SK-N-SH treated with all-trans-retinoic acid at 6 μM for 48 hours (cell line): ENCODE results near the gene AKNA.
"Not testable (repeated sequence)": the region's sequence is repeated elsewhere in the genome, so short reads cannot be mapped to it uniquely, and the experiment has no call there.

Source experiments
- ATAC-seq: fragments of 200-7000 bp; cut with Tn5 transposase; 3 replicates; pipeline ENCODE4 v1.9.1; 2020; ENCODE audit warnings: mild to moderate bottlenecking, moderate library complexity
- ARNTL ChIP-seq: fragments of 450-650 bp; formaldehyde crosslinking; IDR thresholded peaks from 2 replicates; pipeline ENCODE4 v1.5.0; 2020; ENCODE audit warnings: low read depth, mild to moderate bottlenecking, moderate library complexity, borderline replicate concordance
- BACH2 ChIP-seq: fragments of 250-450 bp; sonication (Bioruptor Pico); IDR thresholded peaks from 2 replicates; pipeline ENCODE4 v1.9.0; 2021; ENCODE audit warnings: mild to moderate bottlenecking, borderline replicate concordance
- CREB5 ChIP-seq: fragments of 250-450 bp; sonication (Bioruptor Pico); IDR thresholded peaks from 2 replicates; pipeline ENCODE4 v1.5.1; 2020; ENCODE audit warnings: low read depth, mild to moderate bottlenecking, moderate library complexity
- CSRNP3 ChIP-seq: fragments of 250-450 bp; sonication (Bioruptor Pico); IDR thresholded peaks from 2 replicates; pipeline ENCODE4 v1.5.1; 2021; ENCODE audit warnings: mild to moderate bottlenecking, moderate library complexity
- ESRRG ChIP-seq: fragments of 250-450 bp; sonication (Bioruptor Pico); IDR thresholded peaks from 2 replicates; pipeline ENCODE4 v1.6.1; 2021; ENCODE audit warnings: mild to moderate bottlenecking
- GLIS3 ChIP-seq: fragments of 250-450 bp; sonication (Bioruptor Pico); IDR thresholded peaks from 2 replicates; pipeline ENCODE4 v1.5.0; 2020; ENCODE audit warnings: mild to moderate bottlenecking, moderate library complexity
- ISL1 ChIP-seq: fragments of 250-450 bp; sonication (Bioruptor Pico); IDR thresholded peaks from 2 replicates; pipeline ENCODE4 v2.1.2; 2022; ENCODE audit warnings: mild to moderate bottlenecking, moderate library complexity
- OSR1 ChIP-seq: fragments of 250-450 bp; sonication (Bioruptor Pico); IDR thresholded peaks from 2 replicates; pipeline ENCODE4 v1.8.0; 2022; ENCODE audit warnings: moderate library complexity, mild to moderate bottlenecking, inconsistent platforms
- PATZ1 ChIP-seq: fragments of 250-450 bp; sonication (Bioruptor Pico); IDR thresholded peaks from 2 replicates; pipeline ENCODE4 v1.8.0; 2020; ENCODE audit warnings: mild to moderate bottlenecking, moderate library complexity, borderline replicate concordance
- RARB ChIP-seq: fragments of 250-450 bp; sonication (Bioruptor Pico); IDR thresholded peaks from 2 replicates; pipeline ENCODE4 v1.8.0; 2021; ENCODE audit warnings: mild to moderate bottlenecking, moderate library complexity
- SNAI2 ChIP-seq: fragments of 250-450 bp; sonication (Bioruptor Pico); IDR thresholded peaks from 2 replicates; pipeline ENCODE4 v1.5.0; 2020; ENCODE audit warnings: mild to moderate bottlenecking, moderate library complexity
- TOX ChIP-seq: fragments of 250-450 bp; sonication (Bioruptor Pico); IDR thresholded peaks from 2 replicates; pipeline ENCODE4 v1.8.0; 2021; ENCODE audit warnings: mild to moderate bottlenecking, moderate library complexity, borderline replicate concordance
- TSHZ2 ChIP-seq: fragments of 250-450 bp; sonication (Bioruptor Pico); IDR thresholded peaks from 2 replicates; pipeline ENCODE4 v1.5.0; 2020; ENCODE audit warnings: mild to moderate bottlenecking, moderate library complexity
- ZC3H10 ChIP-seq: fragments of 250-450 bp; sonication (Bioruptor Pico); IDR thresholded peaks from 2 replicates; pipeline ENCODE4 v1.5.1; 2021; ENCODE audit warnings: mild to moderate bottlenecking, moderate library complexity
- ZFP30 ChIP-seq: fragments of 450-650 bp; formaldehyde crosslinking; IDR thresholded peaks from 2 replicates; pipeline ENCODE4 v1.5.0; 2022; ENCODE audit warnings: mild to moderate bottlenecking, moderate library complexity
- ZNF565 ChIP-seq: fragments of 450-650 bp; formaldehyde crosslinking; conservative IDR thresholded peaks from 2 replicates; pipeline ENCODE4 v1.5.0; 2020; ENCODE audit warnings: low read depth, mild to moderate bottlenecking, moderate library complexity
- ZNF70 ChIP-seq: fragments of 450-650 bp; formaldehyde crosslinking; IDR thresholded peaks from 2 replicates; pipeline ENCODE4 v1.5.0; 2020; ENCODE audit warnings: mild to moderate bottlenecking, moderate library complexity

The AKNA gene

GRCh38 chr9:114330636-114331035 lies 57.1 kb downstream of the AKNA start:
- ATAC-seq: no peak
- TF ChIP-seq CSRNP3 (CRISPR knock-in tag) (no peak), BACH2 (CRISPR knock-in tag) (no peak), GLIS3 (CRISPR knock-in tag) (no peak), ZC3H10 (CRISPR knock-in tag) (no peak), ARNTL (no peak), PATZ1 (CRISPR knock-in tag) (no peak)

GRCh38 chr9:114329625-114330022 lies 58.2 kb downstream of the AKNA start, which contains the start of gene ORM2:
Gene ORM2, plus strand, starts transcription at chr9:114329869. Its CDS starts 36 bp downstream, at chr9:114329905.
- ATAC-seq: not testable (repeated sequence)

GRCh38 chr9:114328937-114329624 lies 58.7 kb downstream of the AKNA start:
- not testable (repeated sequence) for ATAC-seq

GRCh38 chr9:114328357-114328820 lies 59.4 kb downstream of the AKNA start:
- ATAC-seq: not testable (repeated sequence)

- ATAC-seq: no peak
- TF ChIP-seq CSRNP3 (CRISPR knock-in tag) (no peak), ISL1 (CRISPR knock-in tag) (no peak), ZNF70 (CRISPR knock-in tag) (no peak), RARB (no peak), CREB5 (no peak), ESRRG (CRISPR knock-in tag) (no peak), ZNF565 (CRISPR knock-in tag) (no peak), OSR1 (no peak), SNAI2 (CRISPR knock-in tag) (no peak), TSHZ2 (CRISPR knock-in tag) (no peak), TOX (no peak), ZFP30 (CRISPR knock-in tag) (no peak)
Measured at GRCh38 chr9:114327749-114328148, 60.0 kb downstream of the AKNA start.

GRCh38 chr9:114325684-114326254 lies 62.0 kb downstream of the AKNA start:
- ATAC-seq: not testable (repeated sequence)

GRCh38 chr9:114324965-114325364 lies 62.8 kb downstream of the AKNA start:
- not testable (repeated sequence) for ATAC-seq
